GM19397 (cell line): ENCODE data around the gene ARHGAP1.

Source experiments
- ATAC-seq: cut with Tn5 transposase; IDR thresholded peaks from one replicate; pipeline ENCODE4 v1.9.1; 2021; ENCODE audit warnings: mild to moderate bottlenecking, moderate library complexity; ENCODE audit not compliant: unreplicated experiment

Gene ARHGAP1

GRCh38 chr11:46695345-46696211, 4.8 kb downstream of the ARHGAP1 start:
- no peak for ATAC-seq

- no peak for ATAC-seq
These were observed 5.8 kb downstream of the ARHGAP1 start for GRCh38 chr11:46694607-46695006.

- ATAC-seq: no peak
These were observed 6.3 kb downstream of the ARHGAP1 start for GRCh38 chr11:46694072-46694471.

GRCh38 chr11:46693597-46694012, 6.8 kb downstream of the ARHGAP1 start:
- ATAC-seq: no peak

- ATAC-seq: no peak
These were observed 8.0 kb downstream of the ARHGAP1 start for GRCh38 chr11:46692450-46692849.

- ATAC-seq: no peak
These were observed 9.7 kb downstream of the ARHGAP1 start for GRCh38 chr11:46690702-46691101.

GRCh38 chr11:46686886-46687795, 13.3 kb downstream of the ARHGAP1 start:
- ATAC-seq: no peak

GRCh38 chr11:46684367-46684766, 16.1 kb downstream of the ARHGAP1 start:
- ATAC-seq: no peak

- no peak for ATAC-seq
These were observed 17.4 kb downstream of the ARHGAP1 start for GRCh38 chr11:46682773-46683752.

- ATAC-seq: no peak
These were observed 18.6 kb downstream of the ARHGAP1 start for GRCh38 chr11:46681814-46682213.

GRCh38 chr11:46680815-46681214, 19.6 kb downstream of the ARHGAP1 start:
- no peak for ATAC-seq

- no peak for ATAC-seq
These were observed 20.2 kb downstream of the ARHGAP1 start for GRCh38 chr11:46680164-46680760.

- ATAC-seq: no peak
These were observed 20.9 kb downstream of the ARHGAP1 start for GRCh38 chr11:46679241-46680163.

- no peak for ATAC-seq
These were observed 21.7 kb downstream of the ARHGAP1 start for GRCh38 chr11:46678741-46679130.

- no peak for ATAC-seq
These were observed 22.3 kb downstream of the ARHGAP1 start for GRCh38 chr11:46677991-46678740.

GRCh38 chr11:46677169-46677568, 23.2 kb downstream of the ARHGAP1 start:
- ATAC-seq: no peak

- no peak for ATAC-seq
These were observed 23.8 kb downstream of the ARHGAP1 start for GRCh38 chr11:46676436-46677158.

- ATAC-seq: no peak
These were observed 24.5 kb downstream of the ARHGAP1 start for GRCh38 chr11:46675949-46676348.
